ENCODE results near the gene ITGB3BP. TPM values are rescaled to one million over a fixed set of nuclear protein-coding genes. Genes with fewer than 3 reads are reported as not detected.
A peak's percentile ranks its signal among the peaks of the same experiment; 100 is the strongest.

ITGB3BP gene
- total and polyA plus RNA-seq, 2 of the 4 experiments (the other 2 are of a cell fraction) = 8.1 to 11.9 TPM

- ATAC-seq (ENCODE audit: low read depth) (no peak), DNase-seq (no peak)
- no peaks in the 10 kb centered on the region for H4K20me1 ChIP-seq (ENCODE audit: insufficient read depth, low read length)
- dilution Hi-C loops (cut with HindIII; ENCODE audit: low sequenced_read_pairs, unreplicated experiment) = no loop called here
- ChIA-PET POLR2A (ENCODE audit: unreplicated experiment) (no interaction called here), CTCF (no interaction called here)
- peak overlapping the region; percentile 70 for H3K4me2 ChIP-seq (ENCODE audit: low read depth, low read length)
- H2BK5ac ChIP-seq (ENCODE audit: low read depth, low read length, poor library complexity, severe bottlenecking) = no peak overlapping the region
- H3K4me1 ChIP-seq (ENCODE audit: control insufficient read depth, insufficient read depth, low read length) = no peaks in the 10 kb centered on the region
- TF ChIP-seq USF2 (IDR thresholded peaks at IDR 0.05; ENCODE audit: low read depth, low read length) (no peak), SMC3 (IDR thresholded peaks at IDR 0.05; ENCODE audit: low read depth, low read length) (no peak), MAZ (IDR thresholded peaks at IDR 0.05; ENCODE audit: borderline replicate concordance, low read depth, low read length) (no peak), POLR2A (IDR thresholded peaks at IDR 0.05; ENCODE audit: low read depth, low read length) (no peak), MXI1 (IDR thresholded peaks at IDR 0.05; ENCODE audit: borderline replicate concordance, low read depth, low read length) (no peak), BHLHE40 (IDR thresholded peaks at IDR 0.05; ENCODE audit: low read depth, low read length) (no peak), RAD21 (IDR thresholded peaks at IDR 0.05; ENCODE audit: low read length) (no peak), RCOR1 (IDR thresholded peaks at IDR 0.05; ENCODE audit: insufficient replicate concordance, low read length) (no peak)
- peaks cover 0 to 8% of the 10 kb centered on the region in 2 experiments; a peak in 3 of 4 replicates for H3K79me1 ChIP-seq (ENCODE audit: low read depth in 1 of 2, low read length in 2 of 2)
- no TSS peak for BruUV-seq (replicated peaks)
- no peak overlapping the region for H3K18ac ChIP-seq (ENCODE audit: low read depth, low read length)
- H2BK15ac ChIP-seq (ENCODE audit: low read depth, low read length) = no peak overlapping the region
- H2AK5ac ChIP-seq (ENCODE audit: low read depth, low read length) = no peak overlapping the region
- H3K4me3 ChIP-seq (ENCODE audit: insufficient read depth, low read depth, low read length) = peak overlapping the region; percentile 66
- no peaks in the 10 kb centered on the region; the same call in 1 of the 2 replicates for H3K9me1 ChIP-seq (ENCODE audit: insufficient read depth, low read length)
- no peak overlapping the region for H4K91ac ChIP-seq (ENCODE audit: insufficient read depth, low read depth, low read length)
- H2AK9ac ChIP-seq (replicated peaks; ENCODE audit: low read depth, low read length, poor library complexity) = no peak overlapping the region
- intact Hi-C loops (cut with micrococcal nuclease) = loop anchor here (5.0 kb wide), 1 partner anchor 197 kb away; no protein-coding TSS in a partner anchor
- H4K8ac ChIP-seq (ENCODE audit: low read depth in 2 of 2, low read length in 2 of 2) = peak overlapping the region in 1 of 2 experiments; percentile 12; a peak in 2 of 4 replicates
- in situ Hi-C loops (cut with MboI; ENCODE audit: low sequenced_read_pairs) = loop anchor here (10.0 kb wide), 1 partner anchor 199 kb away; the partner anchor contains the start of gene FOXD3
- no peak overlapping the region for H4K5ac ChIP-seq (ENCODE audit: low read depth, low read length)
- H3K27ac ChIP-seq (ENCODE audit: insufficient read depth, low read length) = no peak overlapping the region
- H2BK120ac ChIP-seq (ENCODE audit: low read depth, low read length) = no peak overlapping the region
- H3K56ac ChIP-seq (ENCODE audit: extremely low read depth, insufficient read depth, low read length) = no peak overlapping the region
- H2BK20ac ChIP-seq (ENCODE audit: low read depth, low read length) = no peak overlapping the region
- H3K14ac ChIP-seq (replicated peaks; ENCODE audit: low read depth, low read length) = no peak overlapping the region
- no peak overlapping the region for H2AFZ ChIP-seq (replicated peaks; ENCODE audit: low read length, poor library complexity)
- H3K9me3 ChIP-seq (ENCODE audit: control insufficient read depth, insufficient read depth, low read length) = no peaks in the 10 kb centered on the region
- peak overlapping the region; percentile 42 for H3K9ac ChIP-seq (ENCODE audit: low read depth, low read length)
- H3K27me3 ChIP-seq (ENCODE audit: control insufficient read depth, insufficient read depth, low read length) = no peaks in the 10 kb centered on the region
- WGBS, 2 experiments (ENCODE audit: extremely low coverage in 2 of 2, insufficient read length in 1 of 2) = no CpG with 5 or more reads among the region's 3 CpGs
- H3K4ac ChIP-seq (ENCODE audit: low read depth, low read length) = no peak overlapping the region
- no peaks in the 10 kb centered on the region for H3K36me3 ChIP-seq (ENCODE audit: control insufficient read depth, insufficient read depth, low read length)
- no peak overlapping the region for H3K23ac ChIP-seq (ENCODE audit: low read depth, low read length)
Observed at GRCh38 chr1:63524201-63524600, 1.2 kb upstream of the ITGB3BP start.
